Measurements from ENCODE around the gene PTPRE. TPM values are rescaled to one million over a fixed set of nuclear protein-coding genes. Genes with fewer than 3 reads are reported as not detected.

Gene PTPRE
- total RNA-seq, 1 experiment from 2014 or later: 7.9 TPM

DNA sequence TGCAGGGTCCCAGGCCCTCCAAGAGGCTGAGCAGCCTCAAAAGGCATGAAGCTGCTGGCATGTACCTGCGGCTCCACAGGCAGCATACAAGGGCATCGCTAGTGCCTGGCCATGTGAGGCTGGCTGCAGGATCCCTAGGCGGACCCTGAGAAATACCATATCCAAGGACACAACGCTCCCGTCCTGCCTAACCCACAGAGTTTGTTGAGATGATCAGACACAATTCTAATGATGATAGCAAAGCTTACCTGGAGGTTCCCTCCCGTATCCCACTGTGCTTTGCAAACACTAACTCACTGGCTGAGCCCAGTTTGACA is 31.5 kb upstream of the PTPRE start:
- no peak overlapping the region for H2AFZ ChIP-seq
- intact Hi-C loops (cut with micrococcal nuclease; ENCODE audit: unreplicated experiment): no loop called here
- TF ChIP-seq CTCF (conservative IDR thresholded peaks at IDR 0.05) (no peak), EZH2 (IDR thresholded peaks at IDR 0.05; ENCODE audit: low read depth) (no peak)

DNA sequence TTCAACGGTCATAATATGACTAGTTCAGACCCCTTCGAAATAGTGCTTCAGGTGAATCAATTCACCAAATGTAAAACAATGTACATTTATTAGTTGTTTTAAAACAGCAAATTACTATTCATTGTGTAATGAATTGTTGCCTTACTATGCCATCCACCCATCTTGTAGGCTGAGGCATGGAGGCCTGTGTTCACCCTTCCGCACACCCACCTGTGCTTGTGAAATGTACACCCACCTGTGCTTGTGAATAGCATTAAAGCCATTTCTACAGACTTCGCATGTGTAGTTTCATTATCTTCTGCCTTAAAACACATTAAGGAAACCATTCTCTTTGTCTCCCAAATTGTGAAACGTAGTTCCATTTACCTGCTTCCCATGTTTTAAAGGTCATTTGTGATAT is 31.0 kb upstream of the PTPRE start:
- no peaks in the 10 kb centered on the region for H3K4me1 ChIP-seq (replicated peaks; ENCODE audit: insufficient read depth)
- no peaks in the 10 kb centered on the region for H3K9me2 ChIP-seq (ENCODE audit: insufficient read depth)
- no peaks in the 10 kb centered on the region for H3K9me3 ChIP-seq (ENCODE audit: insufficient read depth, low read depth)
- H2AFZ ChIP-seq: no peak overlapping the region
- no peak for DNase-seq
- H3K27me3 ChIP-seq (ENCODE audit: insufficient read depth, low read depth): no peaks in the 10 kb centered on the region
- no peak overlapping the region for H3K27ac ChIP-seq
- TF ChIP-seq EZH2 (IDR thresholded peaks at IDR 0.05; ENCODE audit: low read depth) (no peak), CTCF (conservative IDR thresholded peaks at IDR 0.05) (no peak)
- no peak overlapping the region for H3K4me3 ChIP-seq
- intact Hi-C loops (cut with micrococcal nuclease; ENCODE audit: unreplicated experiment): no loop called here
- H3K4me2 ChIP-seq: no peak overlapping the region
- ChIA-PET CTCF (no interaction called here), POLR2A (ENCODE audit: unreplicated experiment) (no interaction called here)
- no peaks in the 10 kb centered on the region for H3K36me3 ChIP-seq (ENCODE audit: low read depth)
- no peaks in the 10 kb centered on the region for H3K79me2 ChIP-seq (ENCODE audit: low read depth)
- no peaks in the 10 kb centered on the region for H3F3A ChIP-seq (ENCODE audit: insufficient read depth, low read depth)
- BruUV-seq (replicated peaks): no TSS peak
- H4K20me1 ChIP-seq (ENCODE audit: insufficient read depth): no peaks in the 10 kb centered on the region

More for the DNA sequence above, 31.5 kb upstream of the PTPRE start:
- Histone ChIP-seq H3K4me2 (no peak overlapping the region), H3K9me3 (ENCODE audit: insufficient read depth, low read depth) (no peaks in the 10 kb centered on the region), H3K9me2 (ENCODE audit: insufficient read depth) (no peaks in the 10 kb centered on the region), H3K27ac (no peak overlapping the region), H3F3A (ENCODE audit: insufficient read depth, low read depth) (no peaks in the 10 kb centered on the region), H3K4me1 (replicated peaks; ENCODE audit: insufficient read depth) (no peaks in the 10 kb centered on the region), H3K4me3 (no peak overlapping the region), H4K20me1 (ENCODE audit: insufficient read depth) (no peaks in the 10 kb centered on the region), H3K27me3 (ENCODE audit: insufficient read depth, low read depth) (no peaks in the 10 kb centered on the region), H3K79me2 (ENCODE audit: low read depth) (no peaks in the 10 kb centered on the region), H3K36me3 (ENCODE audit: low read depth) (no peaks in the 10 kb centered on the region)
- ChIA-PET CTCF (no interaction called here), POLR2A (ENCODE audit: unreplicated experiment) (no interaction called here)
- BruUV-seq (replicated peaks): no TSS peak
- no peak for DNase-seq

DNA sequence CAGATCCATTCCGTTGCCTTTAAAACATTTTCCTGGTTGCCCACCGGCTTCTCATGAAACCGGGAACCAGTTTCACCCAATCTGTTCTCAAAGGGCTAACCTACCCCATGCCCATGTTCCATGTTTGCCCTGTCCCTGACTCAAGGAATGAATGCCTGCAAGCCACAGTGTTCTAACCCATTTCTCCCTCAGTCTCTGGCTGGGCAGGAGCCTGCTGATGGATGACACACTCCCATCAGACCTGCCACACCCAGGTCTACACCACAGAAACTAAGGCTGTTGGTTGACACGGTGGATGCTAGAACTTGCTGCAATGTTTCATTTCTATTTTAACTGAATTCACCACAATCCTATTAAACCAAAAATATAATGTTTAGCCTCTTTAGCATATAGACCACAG is 29.8 kb upstream of the PTPRE start:
- H3K79me2 ChIP-seq (ENCODE audit: low read depth): no peaks in the 10 kb centered on the region
- no TSS peak for BruUV-seq (replicated peaks)
- no peaks in the 10 kb centered on the region for H3K9me2 ChIP-seq (ENCODE audit: insufficient read depth)
- H3K4me1 ChIP-seq (replicated peaks; ENCODE audit: insufficient read depth): no peaks in the 10 kb centered on the region
- no peaks in the 10 kb centered on the region for H3K27me3 ChIP-seq (ENCODE audit: insufficient read depth, low read depth)
- ChIA-PET CTCF (no interaction called here), POLR2A (ENCODE audit: unreplicated experiment) (no interaction called here)
- H3K27ac ChIP-seq: no peak overlapping the region
- TF ChIP-seq EZH2 (IDR thresholded peaks at IDR 0.05; ENCODE audit: low read depth) (no peak), CTCF (conservative IDR thresholded peaks at IDR 0.05) (no peak)
- intact Hi-C loops (cut with micrococcal nuclease; ENCODE audit: unreplicated experiment): no loop called here
- H3K9me3 ChIP-seq (ENCODE audit: insufficient read depth, low read depth): no peaks in the 10 kb centered on the region
- no peak overlapping the region for H2AFZ ChIP-seq
- DNase-seq: no peak
- no peaks in the 10 kb centered on the region for H3K36me3 ChIP-seq (ENCODE audit: low read depth)
- no peak overlapping the region for H3K4me2 ChIP-seq
- no peaks in the 10 kb centered on the region for H4K20me1 ChIP-seq (ENCODE audit: insufficient read depth)
- no peaks in the 10 kb centered on the region for H3F3A ChIP-seq (ENCODE audit: insufficient read depth, low read depth)
- no peak overlapping the region for H3K4me3 ChIP-seq
